Liver (tissue), 9 donors: Measurements from ENCODE around the gene MAP10. TPM values are rescaled to one million over a fixed set of nuclear protein-coding genes. Genes with fewer than 3 reads are reported as not detected.

Experiments used
- DNase-seq: peaks from one replicate; pipeline ENCODE4 v3.0.0-alpha.2; 2017; ENCODE audit warnings: low spot score
- H3K27ac ChIP-seq, 2 donors: one replicate each; pipeline ENCODE4 v1.7.0; 2013; ENCODE audit warnings: inconsistent platforms in 2 of 2, low read length in 2 of 2, control low read depth in 1 of 2, low read depth in 1 of 2, mild to moderate bottlenecking in 1 of 2
- H3K27me3 ChIP-seq, 4 donors: one replicate each; pipeline versions ENCODE4 v1.6.1 to v1.7.0; 2013; ENCODE audit warnings: low read length in 3 of 4, inconsistent platforms in 1 of 4, mild to moderate bottlenecking in 1 of 4, moderate library complexity in 1 of 4; ENCODE audit not compliant: control insufficient read depth in 4 of 4, insufficient read depth in 4 of 4
- H3K36me3 ChIP-seq, 4 donors: one replicate each; pipeline versions ENCODE4 v1.6.1 to v1.7.0; 2013; ENCODE audit warnings: low read length in 3 of 4, mild to moderate bottlenecking in 3 of 4, low read depth in 1 of 4, moderate library complexity in 1 of 4; ENCODE audit not compliant: control insufficient read depth in 4 of 4, insufficient read depth in 3 of 4
- H3K4me1 ChIP-seq, 4 donors: one replicate each; pipeline versions ENCODE4 v1.6.1 to v1.7.0; 2013; ENCODE audit warnings: low read length in 3 of 4, mild to moderate bottlenecking in 3 of 4, moderate library complexity in 1 of 4; ENCODE audit not compliant: control insufficient read depth in 4 of 4, insufficient read depth in 4 of 4
- H3K4me3 ChIP-seq, 3 donors: one replicate each; pipeline versions ENCODE4 v1.6.1 to v1.7.0; 2013; ENCODE audit warnings: low read length in 3 of 3, control low read depth in 1 of 3, low read depth in 1 of 3, mild to moderate bottlenecking in 1 of 3
- H3K9ac ChIP-seq, 2 donors: one replicate each; pipeline ENCODE4 v1.7.0; 2013; ENCODE audit warnings: low read length in 2 of 2, mild to moderate bottlenecking in 2 of 2, moderate library complexity in 2 of 2, control low read depth in 1 of 2, low read depth in 1 of 2
- H3K9me3 ChIP-seq, 4 donors: one replicate each; pipeline versions ENCODE4 v1.6.1 to v1.7.0; 2013; ENCODE audit warnings: low read length in 3 of 4; ENCODE audit not compliant: control insufficient read depth in 4 of 4
- EGR1 ChIP-seq, 2 donors: IDR thresholded peaks; 2 replicates each; pipeline ENCODE4 v1.6.1; 2016 to 2018; ENCODE audit warnings: antibody characterized with exemption in 2 of 2, low read depth in 2 of 2
- FOXA1 ChIP-seq: IDR thresholded peaks from 2 replicates; pipeline ENCODE4 v1.6.1; 2016; ENCODE audit warnings: antibody characterized with exemption
- FOXA2 ChIP-seq: IDR thresholded peaks from 2 replicates; pipeline ENCODE4 v1.6.1; 2016; ENCODE audit warnings: antibody characterized with exemption
- GABPA ChIP-seq, 2 donors: IDR thresholded peaks in 1 of 2; conservative IDR thresholded peaks in 1 of 2; 2 replicates each; pipeline ENCODE4 v1.6.1; 2016; ENCODE audit warnings: antibody characterized with exemption in 2 of 2, mild to moderate bottlenecking in 1 of 2, moderate library complexity in 1 of 2
- HNF4A ChIP-seq, 2 donors: conservative IDR thresholded peaks; 2 replicates each; pipeline ENCODE4 v1.6.1; 2016; ENCODE audit warnings: antibody characterized with exemption in 2 of 2, mild to moderate bottlenecking in 2 of 2
- HNF4G ChIP-seq: IDR thresholded peaks from 2 replicates; pipeline ENCODE4 v1.6.1; 2016; ENCODE audit warnings: antibody characterized with exemption
- JUND ChIP-seq, 2 donors: IDR thresholded peaks; 2 replicates each; pipeline ENCODE4 v1.6.1; 2016; ENCODE audit warnings: antibody characterized with exemption in 2 of 2
- NR2F2 ChIP-seq: IDR thresholded peaks from 2 replicates; pipeline ENCODE4 v1.6.1; 2016; ENCODE audit warnings: antibody characterized with exemption
- RAD21 ChIP-seq, 2 donors: IDR thresholded peaks; 2 replicates each; pipeline ENCODE4 v1.6.1; 2016; ENCODE audit warnings: antibody characterized with exemption in 2 of 2, mild to moderate bottlenecking in 2 of 2
- RXRA ChIP-seq, 2 donors: IDR thresholded peaks; 2 replicates each; pipeline ENCODE4 v1.6.1; 2017 to 2018; ENCODE audit warnings: antibody characterized with exemption in 2 of 2, mild to moderate bottlenecking in 1 of 2
- TAF1 ChIP-seq: conservative IDR thresholded peaks from 2 replicates; pipeline ENCODE4 v1.6.1; 2016; ENCODE audit warnings: antibody characterized with exemption, mild to moderate bottlenecking
- YY1 ChIP-seq: IDR thresholded peaks from 2 replicates; pipeline ENCODE4 v1.6.1; 2016; ENCODE audit warnings: antibody characterized with exemption, mild to moderate bottlenecking
- WGBS: extraction: QIAGEN DNeasy Blood & Tissue Kit; methylation state at CpG from one replicate; pipeline ENCODE4 v1.1.7; 2013; 5-methylcytosine and 5-hydroxymethylcytosine counted together
- polyA plus RNA-seq, 2 donors: library from polyadenylated mRNA; stranded (reverse) in 1 of 2; unstranded in 1 of 2; fragments of 200-250 nt in 1 of 2; fragments of >200 nt in 1 of 2; fragmentation: Nextera tagmentation in 1 of 2; extraction: Ambion mirVana in 1 of 2; gene quantifications; one replicate each; pipeline versions ENCODE4 v1.2.1 to v1.2.3, GENCODE V29; 2013 to 2015
- total RNA-seq, 2 donors: library from RNA; depleted of rRNA; stranded (reverse); fragments of >200 nt; gene quantifications; one replicate each; pipeline ENCODE4 v1.2.3, GENCODE V29; 2014
- TF ChIP-seq, protein P1 (sequence below): fragments of 150-350 bp; IDR thresholded peaks from 2 replicates; pipeline ENCODE4 v1.5.1; 2017; ENCODE audit warnings: improper control_type of control experiment, low read depth, low read length; ENCODE audit not compliant: missing input control
- TF ChIP-seq, protein P2 (sequence below): IDR thresholded peaks from 2 replicates; pipeline ENCODE4 v1.6.1; 2016; ENCODE audit warnings: antibody characterized with exemption, mild to moderate bottlenecking
- TF ChIP-seq, protein P3 (sequence below): IDR thresholded peaks from 2 replicates; pipeline ENCODE4 v1.6.1; 2016; ENCODE audit warnings: antibody characterized with exemption
- TF ChIP-seq, protein P4 (sequence below): IDR thresholded peaks from 2 replicates; pipeline ENCODE4 v1.6.1; 2016; ENCODE audit warnings: antibody characterized with exemption
- donor health status: healthy.
- donor health status: healthy.
- donor health status: healthy.
- donor health status: healthy.
- donor health status: healthy.

The MAP10 gene
- total and polyA plus RNA-seq, 4 donors, result 0.96 to 2.7 (median 1.8) TPM

DNA sequence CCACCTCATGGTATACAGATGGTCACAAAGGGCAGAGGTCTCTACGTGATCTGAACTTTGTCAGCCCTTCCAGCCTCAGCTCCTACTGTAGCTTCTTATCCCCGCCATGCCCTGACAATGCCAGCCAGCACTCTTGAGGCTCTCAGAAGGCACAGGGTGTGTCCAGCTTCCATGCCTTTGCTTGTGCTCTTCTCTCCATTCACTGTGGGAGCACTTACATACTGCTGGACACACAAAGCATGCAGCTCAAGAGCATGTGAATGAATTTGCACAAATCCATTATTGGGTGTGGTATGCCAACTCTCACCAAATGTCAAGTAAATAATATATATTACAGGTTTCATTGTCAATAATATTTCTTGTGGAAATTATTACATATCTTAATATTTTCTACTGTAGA is 36.4 kb upstream of the MAP10 start (continued):
- TF ChIP-seq JUND (IDR thresholded peaks at IDR 0.05), result no peak
- TF ChIP-seq GABPA (IDR thresholded peaks at IDR 0.05 in 1 of 2, conservative IDR thresholded peaks at IDR 0.05 in 1 of 2), result no peak
- no peak for TF ChIP-seq RXRA (IDR thresholded peaks at IDR 0.05)
- TF ChIP-seq, protein P1, sequence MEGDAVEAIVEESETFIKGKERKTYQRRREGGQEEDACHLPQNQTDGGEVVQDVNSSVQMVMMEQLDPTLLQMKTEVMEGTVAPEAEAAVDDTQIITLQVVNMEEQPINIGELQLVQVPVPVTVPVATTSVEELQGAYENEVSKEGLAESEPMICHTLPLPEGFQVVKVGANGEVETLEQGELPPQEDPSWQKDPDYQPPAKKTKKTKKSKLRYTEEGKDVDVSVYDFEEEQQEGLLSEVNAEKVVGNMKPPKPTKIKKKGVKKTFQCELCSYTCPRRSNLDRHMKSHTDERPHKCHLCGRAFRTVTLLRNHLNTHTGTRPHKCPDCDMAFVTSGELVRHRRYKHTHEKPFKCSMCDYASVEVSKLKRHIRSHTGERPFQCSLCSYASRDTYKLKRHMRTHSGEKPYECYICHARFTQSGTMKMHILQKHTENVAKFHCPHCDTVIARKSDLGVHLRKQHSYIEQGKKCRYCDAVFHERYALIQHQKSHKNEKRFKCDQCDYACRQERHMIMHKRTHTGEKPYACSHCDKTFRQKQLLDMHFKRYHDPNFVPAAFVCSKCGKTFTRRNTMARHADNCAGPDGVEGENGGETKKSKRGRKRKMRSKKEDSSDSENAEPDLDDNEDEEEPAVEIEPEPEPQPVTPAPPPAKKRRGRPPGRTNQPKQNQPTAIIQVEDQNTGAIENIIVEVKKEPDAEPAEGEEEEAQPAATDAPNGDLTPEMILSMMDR, result no peak
- no peak for TF ChIP-seq HNF4A (conservative IDR thresholded peaks at IDR 0.05)

DNA sequence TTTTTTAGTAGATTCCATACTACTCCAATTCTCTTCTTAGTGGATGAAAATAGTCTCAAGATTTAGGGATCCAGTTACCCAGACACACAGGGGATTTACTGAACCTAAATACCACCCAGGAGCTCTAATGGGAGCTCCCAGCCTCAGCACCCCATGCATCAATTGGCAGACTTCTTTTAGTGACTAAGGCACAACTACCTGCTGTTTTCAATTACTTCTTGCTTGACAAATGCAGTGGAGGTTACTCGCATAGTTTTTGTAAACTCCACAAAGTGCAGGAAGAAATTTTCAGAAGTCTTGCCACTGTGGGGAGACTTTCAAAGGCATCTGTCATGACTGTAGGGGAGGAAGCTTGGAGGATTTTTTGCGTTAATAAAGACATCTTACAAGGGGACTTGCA is 35.5 kb upstream of the MAP10 start:
- DNase-seq, result no peak
- Histone ChIP-seq H3K9me3 (no peaks in the 10 kb centered on the region), H3K4me3 (no peak overlapping the region), H3K36me3 (no peaks in the 10 kb centered on the region), H3K9ac (no peak overlapping the region), H3K27ac (no peak overlapping the region), H3K27me3 (no peaks in the 10 kb centered on the region), H3K4me1 (peaks cover 10 to 28% (median 19%) of the 10 kb centered on the region in 4 donors)
- WGBS, result 87% methylated on average over 2 of the region's 2 CpGs
- TF ChIP-seq, protein P1, result no peak
- TF ChIP-seq, protein P2, sequence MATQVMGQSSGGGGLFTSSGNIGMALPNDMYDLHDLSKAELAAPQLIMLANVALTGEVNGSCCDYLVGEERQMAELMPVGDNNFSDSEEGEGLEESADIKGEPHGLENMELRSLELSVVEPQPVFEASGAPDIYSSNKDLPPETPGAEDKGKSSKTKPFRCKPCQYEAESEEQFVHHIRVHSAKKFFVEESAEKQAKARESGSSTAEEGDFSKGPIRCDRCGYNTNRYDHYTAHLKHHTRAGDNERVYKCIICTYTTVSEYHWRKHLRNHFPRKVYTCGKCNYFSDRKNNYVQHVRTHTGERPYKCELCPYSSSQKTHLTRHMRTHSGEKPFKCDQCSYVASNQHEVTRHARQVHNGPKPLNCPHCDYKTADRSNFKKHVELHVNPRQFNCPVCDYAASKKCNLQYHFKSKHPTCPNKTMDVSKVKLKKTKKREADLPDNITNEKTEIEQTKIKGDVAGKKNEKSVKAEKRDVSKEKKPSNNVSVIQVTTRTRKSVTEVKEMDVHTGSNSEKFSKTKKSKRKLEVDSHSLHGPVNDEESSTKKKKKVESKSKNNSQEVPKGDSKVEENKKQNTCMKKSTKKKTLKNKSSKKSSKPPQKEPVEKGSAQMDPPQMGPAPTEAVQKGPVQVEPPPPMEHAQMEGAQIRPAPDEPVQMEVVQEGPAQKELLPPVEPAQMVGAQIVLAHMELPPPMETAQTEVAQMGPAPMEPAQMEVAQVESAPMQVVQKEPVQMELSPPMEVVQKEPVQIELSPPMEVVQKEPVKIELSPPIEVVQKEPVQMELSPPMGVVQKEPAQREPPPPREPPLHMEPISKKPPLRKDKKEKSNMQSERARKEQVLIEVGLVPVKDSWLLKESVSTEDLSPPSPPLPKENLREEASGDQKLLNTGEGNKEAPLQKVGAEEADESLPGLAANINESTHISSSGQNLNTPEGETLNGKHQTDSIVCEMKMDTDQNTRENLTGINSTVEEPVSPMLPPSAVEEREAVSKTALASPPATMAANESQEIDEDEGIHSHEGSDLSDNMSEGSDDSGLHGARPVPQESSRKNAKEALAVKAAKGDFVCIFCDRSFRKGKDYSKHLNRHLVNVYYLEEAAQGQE, result no peak
- TF ChIP-seq RAD21 (IDR thresholded peaks at IDR 0.05), result no peak

DNA sequence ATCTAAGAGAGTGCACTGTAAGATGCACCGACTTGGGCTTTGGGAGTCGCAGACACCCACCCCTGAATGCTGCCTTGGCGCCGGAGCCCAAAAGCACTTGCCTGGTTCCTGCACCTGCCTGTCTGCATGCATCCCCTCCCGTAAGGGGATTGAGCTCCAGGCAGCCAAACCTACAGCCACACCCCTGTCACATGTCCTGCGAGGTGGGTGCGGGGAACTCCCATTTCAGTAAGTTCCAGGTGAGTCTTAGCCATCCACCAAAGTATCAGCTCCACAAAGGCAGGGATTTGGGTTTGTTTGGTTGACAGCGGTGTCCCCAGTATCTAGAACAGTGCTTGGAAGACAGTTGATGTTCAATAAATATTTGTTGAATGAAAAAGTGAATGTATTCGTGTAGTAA is 31.5 kb upstream of the MAP10 start:
- Histone ChIP-seq H3K9ac (no peak overlapping the region), H3K36me3 (no peaks in the 10 kb centered on the region), H3K4me3 (no peak overlapping the region), H3K27ac (no peak overlapping the region), H3K27me3 (no peaks in the 10 kb centered on the region), H3K4me1 (no peaks in the 10 kb centered on the region), H3K9me3 (no peaks in the 10 kb centered on the region)
- TF ChIP-seq, protein P2, result no peak
- no peak for TF ChIP-seq FOXA2
- TF ChIP-seq EGR1 (IDR thresholded peaks at IDR 0.05; ENCODE audit: low read depth in 2 of 2), result no peak
- no peak for TF ChIP-seq NR2F2
- no peak for TF ChIP-seq TAF1
- no peak for TF ChIP-seq HNF4G
- TF ChIP-seq, protein P3, sequence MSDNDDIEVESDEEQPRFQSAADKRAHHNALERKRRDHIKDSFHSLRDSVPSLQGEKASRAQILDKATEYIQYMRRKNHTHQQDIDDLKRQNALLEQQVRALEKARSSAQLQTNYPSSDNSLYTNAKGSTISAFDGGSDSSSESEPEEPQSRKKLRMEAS, result no peak
- TF ChIP-seq, protein P1, result no peak
- no peak for TF ChIP-seq FOXA1
- TF ChIP-seq, protein P4, sequence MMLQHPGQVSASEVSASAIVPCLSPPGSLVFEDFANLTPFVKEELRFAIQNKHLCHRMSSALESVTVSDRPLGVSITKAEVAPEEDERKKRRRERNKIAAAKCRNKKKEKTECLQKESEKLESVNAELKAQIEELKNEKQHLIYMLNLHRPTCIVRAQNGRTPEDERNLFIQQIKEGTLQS, result no peak
- no peak for TF ChIP-seq YY1
- TF ChIP-seq RAD21 (IDR thresholded peaks at IDR 0.05), result no peak
- no peak for TF ChIP-seq GABPA (IDR thresholded peaks at IDR 0.05 in 1 of 2, conservative IDR thresholded peaks at IDR 0.05 in 1 of 2)
- DNase-seq, result no peak
- 88% methylated on average over 9 of the region's 9 CpGs for WGBS
